Gastroesophageal sphincter (tissue), 3 donors: ENCODE data around the gene POM121.
"Not testable (repeated sequence)": the region's sequence is repeated elsewhere in the genome, so short reads cannot be mapped to it uniquely, and the experiment has no call there.

Source experiments
- EP300 ChIP-seq: sonication (generic); formaldehyde crosslinking; IDR thresholded peaks from one replicate; pipeline ENCODE4 v1.6.1; 2017; ENCODE audit warnings: antibody characterized with exemption, mild to moderate bottlenecking
- POLR2A ChIP-seq, 2 donors: fragments of 450-650 bp; IDR thresholded peaks; one replicate each; pipeline ENCODE4 v1.6.1; 2017; ENCODE audit warnings: antibody characterized with exemption in 2 of 2, mild to moderate bottlenecking in 2 of 2, moderate library complexity in 1 of 2
- TF ChIP-seq, protein P1 (sequence below), 4 experiments: fragments of 200-600 bp in 2 of 4; fragments of 450-650 bp in 2 of 4; sonication (generic) in 1 of 4; IDR thresholded peaks; one replicate each; pipeline ENCODE4 v1.5.1; 2017 to 2019; ENCODE audit warnings: antibody characterized with exemption in 4 of 4, mild to moderate bottlenecking in 2 of 4, moderate library complexity in 2 of 4

DNA sequence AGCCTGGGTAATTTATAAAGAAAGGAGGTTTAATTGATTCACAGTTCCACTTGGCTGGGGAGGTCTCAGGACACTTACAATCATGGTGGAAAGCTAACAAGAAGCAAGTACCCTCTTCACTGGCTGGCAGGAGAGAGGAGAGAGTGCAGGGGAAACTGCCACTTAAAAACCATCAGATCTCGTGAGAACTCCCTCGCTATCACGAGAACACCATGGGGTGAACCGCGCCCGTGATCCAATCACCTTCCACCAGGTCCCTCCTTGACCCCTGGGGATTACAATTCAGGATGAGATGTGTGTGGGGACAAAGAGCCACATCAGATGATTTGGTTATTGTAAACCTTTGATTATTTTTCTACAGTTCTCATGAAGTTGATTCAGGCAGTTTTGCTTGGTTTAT is 20.2 kb upstream of the POM121 start:
- TF ChIP-seq POLR2A (IDR thresholded peaks at IDR 0.05); EP300: not testable (repeated sequence)
- TF ChIP-seq, protein P1, sequence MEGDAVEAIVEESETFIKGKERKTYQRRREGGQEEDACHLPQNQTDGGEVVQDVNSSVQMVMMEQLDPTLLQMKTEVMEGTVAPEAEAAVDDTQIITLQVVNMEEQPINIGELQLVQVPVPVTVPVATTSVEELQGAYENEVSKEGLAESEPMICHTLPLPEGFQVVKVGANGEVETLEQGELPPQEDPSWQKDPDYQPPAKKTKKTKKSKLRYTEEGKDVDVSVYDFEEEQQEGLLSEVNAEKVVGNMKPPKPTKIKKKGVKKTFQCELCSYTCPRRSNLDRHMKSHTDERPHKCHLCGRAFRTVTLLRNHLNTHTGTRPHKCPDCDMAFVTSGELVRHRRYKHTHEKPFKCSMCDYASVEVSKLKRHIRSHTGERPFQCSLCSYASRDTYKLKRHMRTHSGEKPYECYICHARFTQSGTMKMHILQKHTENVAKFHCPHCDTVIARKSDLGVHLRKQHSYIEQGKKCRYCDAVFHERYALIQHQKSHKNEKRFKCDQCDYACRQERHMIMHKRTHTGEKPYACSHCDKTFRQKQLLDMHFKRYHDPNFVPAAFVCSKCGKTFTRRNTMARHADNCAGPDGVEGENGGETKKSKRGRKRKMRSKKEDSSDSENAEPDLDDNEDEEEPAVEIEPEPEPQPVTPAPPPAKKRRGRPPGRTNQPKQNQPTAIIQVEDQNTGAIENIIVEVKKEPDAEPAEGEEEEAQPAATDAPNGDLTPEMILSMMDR (IDR thresholded peaks at IDR 0.05), result not testable (repeated sequence)
